GM21723 (cell line): ENCODE measurements around the gene CMTR1.
"Not testable (repeated sequence)": the region's sequence is repeated elsewhere in the genome, so short reads cannot be mapped to it uniquely, and the experiment has no call there.

Experiments used
- ATAC-seq: cut with Tn5 transposase; IDR thresholded peaks from one replicate; pipeline ENCODE4 v1.9.1; 2021; ENCODE audit warnings: mild to moderate bottlenecking, moderate library complexity; ENCODE audit not compliant: unreplicated experiment

The CMTR1 gene

GRCh38 chr6:37491171-37491829 is 58.3 kb downstream of the CMTR1 start:
- ATAC-seq: no peak

DNA sequence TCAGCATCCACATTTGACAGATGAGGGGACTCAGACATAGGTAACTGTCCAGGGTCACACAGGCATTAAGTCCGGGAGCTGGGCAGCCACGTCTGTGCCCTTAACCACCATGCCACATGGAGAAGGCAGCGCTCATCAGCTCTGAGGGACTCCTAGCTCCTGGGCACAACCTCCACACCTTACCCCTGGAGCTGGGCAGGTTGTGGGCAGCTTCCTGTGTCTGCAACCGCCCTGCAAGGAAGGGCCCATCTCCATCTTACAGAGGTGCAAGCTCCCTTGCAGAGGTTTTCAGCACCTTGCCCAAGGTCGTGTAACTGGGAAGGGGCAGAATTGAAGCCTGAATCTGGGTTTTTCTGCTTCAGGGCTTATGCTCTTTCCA is 58.8 kb downstream of the CMTR1 start:
- no peak for ATAC-seq

- no peak for ATAC-seq
Measured at GRCh38 chr6:37492236-37492972, 59.4 kb downstream of the CMTR1 start.

DNA sequence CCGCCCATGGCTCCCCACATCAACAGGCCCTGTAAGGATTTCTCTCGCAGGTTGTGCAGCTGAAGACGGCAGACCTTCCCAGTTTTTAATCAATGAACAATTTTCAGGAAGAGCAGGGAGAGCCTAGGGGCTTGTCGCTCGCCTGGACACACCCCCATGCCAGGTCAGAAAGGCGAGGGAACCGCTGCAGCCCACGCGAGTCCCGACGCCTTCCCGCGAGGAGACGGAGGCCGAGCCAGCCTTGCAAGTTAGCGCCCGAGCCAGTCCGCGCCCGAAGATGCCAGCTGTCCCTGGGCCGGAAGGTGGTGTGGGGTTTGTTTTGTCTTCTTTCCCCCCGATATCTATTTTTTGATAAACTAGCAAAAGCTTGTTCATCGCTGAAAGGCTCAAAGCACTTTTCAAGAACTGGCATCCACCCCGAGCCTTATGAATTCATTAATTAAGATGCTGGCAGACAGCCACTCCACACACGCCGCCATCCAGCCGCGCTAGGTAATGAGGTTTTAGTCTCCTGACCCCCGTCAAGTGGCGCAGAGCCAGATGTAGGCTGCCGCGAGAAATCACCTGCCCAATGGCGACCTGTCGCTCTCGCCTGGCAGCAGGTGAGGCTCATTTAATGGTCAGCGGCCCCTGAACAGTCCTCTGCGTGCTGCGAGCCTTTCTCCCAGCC is 60.1 kb downstream of the CMTR1 start:
- ATAC-seq: no peak

DNA sequence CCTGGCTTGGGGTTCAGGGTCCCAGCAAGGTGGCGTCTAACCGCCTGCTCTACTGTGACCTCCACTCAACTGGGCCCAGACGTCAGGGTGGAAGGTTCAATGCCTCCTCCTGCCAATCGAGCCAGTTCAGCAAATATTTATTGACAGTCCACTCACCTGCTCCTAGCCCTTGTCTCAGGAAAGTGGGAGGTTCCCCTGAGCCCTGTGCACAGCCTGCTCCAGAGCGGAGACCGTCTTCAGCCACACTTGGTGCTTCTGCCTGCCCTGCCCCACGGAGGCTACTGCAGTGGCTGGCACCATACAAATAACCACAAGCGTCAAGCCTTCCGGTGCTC is 60.6 kb downstream of the CMTR1 start:
- ATAC-seq: no peak

- no peak for ATAC-seq
Measured at GRCh38 chr6:37495244-37495934, 62.4 kb downstream of the CMTR1 start.

GRCh38 chr6:37496951-37497885 is 64.2 kb downstream of the CMTR1 start:
- ATAC-seq: no peak

GRCh38 chr6:37499433-37500293 is 66.6 kb downstream of the CMTR1 start, which contains the start of gene CCDC167:
CCDC167 (minus strand) TSS chr6:37499893; CDS start chr6:37499863, 30 bp downstream.
- ATAC-seq: peak; percentile 82

DNA sequence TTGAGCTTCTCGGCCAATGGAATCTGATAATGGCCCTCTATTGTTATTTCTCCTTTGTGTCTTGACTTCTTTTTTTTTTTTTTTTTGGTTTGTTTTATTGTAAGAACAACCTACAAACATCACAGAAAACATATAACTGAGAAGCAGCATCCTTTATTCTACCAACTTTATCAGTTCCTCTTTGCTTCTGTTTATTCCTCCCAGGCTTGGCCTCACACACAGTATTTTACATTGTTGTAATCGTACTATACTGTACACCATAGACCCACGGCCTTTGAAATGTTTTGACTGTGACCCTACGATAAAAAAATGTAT is 67.2 kb downstream of the CMTR1 start:
- ATAC-seq: no peak

- ATAC-seq: not testable (repeated sequence)
Measured at GRCh38 chr6:37500904-37501303, 67.9 kb downstream of the CMTR1 start.

DNA sequence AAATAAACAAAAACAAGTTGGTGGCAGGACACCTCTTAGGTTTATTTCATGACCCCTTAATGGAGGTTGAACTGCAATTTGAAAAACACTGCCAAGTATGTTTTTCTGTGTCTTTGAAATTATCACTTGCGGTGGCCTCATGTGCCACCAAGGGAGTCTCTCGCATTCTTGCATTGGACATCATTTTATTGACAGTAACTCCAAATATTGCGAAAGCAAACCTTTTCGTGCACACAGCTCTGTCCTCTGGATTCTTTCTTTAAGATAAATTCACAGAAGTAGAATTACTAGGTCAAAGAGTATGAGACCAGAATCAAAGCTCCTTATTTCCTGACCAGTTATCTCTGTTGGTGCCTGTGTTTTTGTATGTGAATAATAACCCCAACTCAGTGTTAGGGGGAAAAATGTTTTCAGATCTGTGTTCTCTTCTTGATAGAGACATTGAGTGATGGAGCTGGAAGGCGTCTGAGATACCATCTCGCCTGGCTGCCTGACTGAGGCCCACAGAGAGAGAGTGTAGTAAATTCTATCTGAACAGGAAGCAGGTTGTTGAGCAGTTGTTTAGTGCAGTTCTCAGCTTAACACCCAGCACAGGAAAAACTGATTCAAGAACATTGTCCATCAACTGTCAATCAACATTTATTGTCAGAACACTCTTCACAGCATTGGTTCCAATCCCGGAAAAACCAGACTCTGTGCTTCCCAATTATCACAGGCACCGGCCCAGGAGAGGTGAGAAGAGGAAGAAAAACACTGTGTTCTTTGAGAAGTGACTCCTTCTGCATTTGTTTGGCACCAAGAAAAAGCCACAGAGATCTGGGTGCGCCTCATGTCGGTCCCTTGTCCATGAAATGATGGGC is 68.8 kb downstream of the CMTR1 start:
- ATAC-seq: no peak

DNA sequence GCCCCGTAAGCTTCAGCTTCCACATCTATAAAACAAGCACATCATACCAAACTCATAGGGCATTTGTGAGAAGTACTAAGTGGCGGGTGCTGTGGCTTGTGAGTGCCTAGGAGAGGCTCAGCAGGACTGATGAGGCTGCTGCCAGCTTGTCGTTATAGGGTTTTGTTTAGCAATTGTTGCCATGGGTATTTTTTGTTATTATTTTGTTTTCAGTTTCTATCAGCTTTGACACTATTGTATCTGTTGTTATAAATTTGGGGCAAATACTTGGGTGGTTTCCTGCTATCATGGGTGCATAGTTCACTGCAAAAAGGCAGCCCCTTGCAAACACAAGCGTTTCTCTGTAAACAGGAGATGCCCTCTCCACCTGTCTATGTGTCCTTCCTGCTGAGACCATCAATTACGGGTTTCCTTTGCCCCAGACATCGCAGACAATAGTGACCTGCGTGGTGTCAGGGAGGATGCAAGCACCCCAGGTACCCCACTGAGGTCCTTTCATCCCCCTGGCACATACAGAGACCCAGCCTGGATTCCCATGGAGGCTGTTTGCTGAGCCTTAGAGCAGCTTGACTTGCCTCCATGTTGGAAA is 69.8 kb downstream of the CMTR1 start:
- ATAC-seq: no peak

GRCh38 chr6:37503309-37503965 is 70.4 kb downstream of the CMTR1 start:
- no peak for ATAC-seq

DNA sequence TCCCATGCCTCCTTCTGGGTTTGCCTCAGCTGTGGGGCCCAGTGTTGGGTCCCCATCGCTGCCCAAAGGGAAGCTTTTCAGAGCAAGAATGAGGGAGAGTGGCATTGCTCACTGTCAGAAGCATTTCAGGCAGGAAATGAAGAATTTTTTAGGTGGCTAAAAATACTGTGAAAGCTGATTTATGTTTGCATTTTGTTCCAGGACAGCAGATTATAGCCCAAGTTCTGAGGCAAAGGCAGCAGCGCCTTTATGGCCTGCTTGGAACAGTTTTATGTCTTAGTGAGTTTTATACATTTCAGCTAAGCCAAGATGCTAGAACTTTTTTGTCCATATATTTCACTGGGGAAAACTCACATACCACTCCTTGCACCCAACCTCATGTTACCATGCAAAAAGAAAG is 71.0 kb downstream of the CMTR1 start:
- no peak for ATAC-seq

- ATAC-seq: no peak
Measured at GRCh38 chr6:37506479-37506878, 73.5 kb downstream of the CMTR1 start.

GRCh38 chr6:37507077-37507476 is 74.1 kb downstream of the CMTR1 start:
- no peak for ATAC-seq

DNA sequence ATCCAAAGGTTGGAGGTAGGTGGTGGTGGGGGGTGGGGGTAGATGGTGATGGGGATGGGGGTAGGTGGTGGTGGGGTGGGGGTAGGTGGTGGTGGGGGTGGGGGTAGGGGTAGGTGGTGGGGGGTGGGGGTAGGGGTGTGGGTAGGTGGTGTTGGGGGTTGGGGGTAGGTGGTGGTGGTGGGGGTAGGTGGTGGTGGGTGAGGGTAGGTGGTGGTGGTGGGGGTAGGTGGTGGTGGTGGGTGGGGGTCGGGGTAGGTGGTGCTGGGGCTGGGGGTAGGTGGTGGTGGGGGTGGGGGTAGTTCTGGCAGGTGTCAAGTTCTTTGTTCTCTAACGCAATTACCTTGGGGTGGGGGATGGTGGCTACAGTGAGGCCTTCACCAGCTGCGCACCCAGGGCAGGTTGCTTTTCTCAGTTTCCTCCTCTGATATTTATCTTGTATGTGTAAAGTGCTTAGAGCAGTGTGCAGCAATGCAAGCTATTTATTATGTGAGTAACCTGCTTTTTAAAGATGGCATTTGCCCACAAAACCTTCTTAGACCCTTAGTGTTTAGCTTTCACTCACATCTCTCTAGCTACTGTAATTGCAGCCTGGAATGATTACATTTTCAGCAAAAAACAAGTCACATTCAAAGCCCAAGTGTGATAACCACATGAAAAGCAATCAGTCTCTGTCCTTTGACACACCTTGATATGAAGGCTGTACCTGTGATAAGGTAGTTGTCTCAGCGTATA is 74.8 kb downstream of the CMTR1 start:
- ATAC-seq: no peak
